Fibroblast of skin of scalp (primary cell): ENCODE data around the gene PAM16.

Experiments
- DNase-seq: peaks from one replicate; pipeline ENCODE4 v3.0.0-alpha.2; 2013

Gene PAM16

GRCh38 chr16:4371357-4372000 is 20.4 kb upstream of the PAM16 start, which contains the start of gene VASN:
Gene VASN (plus strand): TSS chr16:4371848. CDS start chr16:4380878, 9,030 bp downstream.
- DNase-seq: peak; percentile 84

DNA sequence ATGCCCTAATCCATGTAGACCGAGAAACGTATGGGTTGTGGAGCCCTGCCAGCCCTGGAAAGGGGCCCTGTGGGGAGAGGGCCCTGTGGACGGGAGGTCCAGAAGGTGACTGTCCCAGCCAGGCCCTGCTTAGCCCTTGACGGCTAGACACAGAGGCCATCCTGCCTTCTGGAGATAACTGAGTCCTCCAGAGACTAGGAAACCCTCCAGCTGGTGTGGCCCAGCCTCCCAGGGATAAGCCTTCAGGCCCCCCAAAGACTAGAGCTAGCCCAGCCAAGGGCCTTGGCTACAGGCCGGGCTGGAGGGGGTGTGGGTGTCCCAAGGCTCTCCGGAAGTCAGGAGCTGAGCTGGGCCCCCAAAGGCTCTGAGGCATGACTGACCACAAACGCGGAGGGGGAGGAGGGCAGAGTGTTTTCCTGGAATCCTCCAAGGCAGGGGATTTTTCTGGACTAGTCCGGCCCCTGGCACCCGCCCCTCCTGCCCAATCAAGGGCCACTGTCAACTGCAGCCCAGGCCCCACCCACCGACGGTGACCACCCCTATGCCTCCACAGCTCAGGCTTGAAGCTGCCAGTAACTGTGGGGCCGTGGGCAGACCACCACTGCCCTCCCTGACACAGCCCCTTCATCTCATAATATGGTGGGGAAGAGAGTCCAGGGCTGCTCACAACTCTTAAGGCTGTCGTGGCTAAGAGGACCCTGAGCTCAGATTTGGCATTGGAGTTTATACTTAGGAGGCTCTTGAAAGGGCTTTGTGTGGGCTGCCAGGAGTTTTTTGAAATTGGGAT is 19.6 kb upstream of the PAM16 start:
- peak; percentile 77 for DNase-seq

- DNase-seq: no peak
Observed at GRCh38 chr16:4370151-4370550, 19.0 kb upstream of the PAM16 start.

DNA sequence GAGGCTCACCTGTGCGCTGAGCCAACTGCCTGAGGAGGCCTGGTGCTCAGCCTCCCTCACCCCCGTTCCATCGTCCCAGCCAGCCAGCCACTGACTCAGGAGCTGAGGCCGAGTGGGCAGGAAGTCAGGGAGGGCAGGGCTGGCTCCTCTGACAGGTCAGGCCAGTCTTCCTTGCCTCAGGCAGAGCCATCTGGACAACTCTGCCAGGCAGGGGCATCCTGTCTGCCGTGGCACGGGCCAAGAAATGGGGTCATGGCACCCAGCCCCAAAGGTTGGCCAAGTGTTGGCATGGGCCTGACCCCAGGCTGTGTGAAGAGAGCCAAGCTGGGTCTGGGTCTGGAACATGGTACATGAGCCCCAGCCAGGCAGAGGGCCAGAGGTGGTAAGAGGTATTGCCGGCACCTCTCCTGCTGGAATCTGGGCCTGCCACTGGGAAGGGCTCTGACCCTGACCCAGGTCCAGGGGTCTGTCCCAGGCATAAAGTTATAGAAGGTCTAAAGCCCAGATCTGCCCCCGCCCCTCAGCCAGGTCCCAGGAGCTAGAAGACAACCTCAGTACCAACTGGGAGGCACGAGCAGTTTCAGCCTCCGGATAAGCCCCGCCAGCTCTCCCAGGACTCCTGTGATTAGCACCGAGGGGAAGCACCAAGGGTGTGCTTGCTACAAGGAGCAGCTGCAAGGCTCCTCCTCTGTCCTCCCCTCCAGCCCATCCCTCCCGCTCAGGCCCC is 18.0 kb upstream of the PAM16 start:
- DNase-seq: no peak

DNA sequence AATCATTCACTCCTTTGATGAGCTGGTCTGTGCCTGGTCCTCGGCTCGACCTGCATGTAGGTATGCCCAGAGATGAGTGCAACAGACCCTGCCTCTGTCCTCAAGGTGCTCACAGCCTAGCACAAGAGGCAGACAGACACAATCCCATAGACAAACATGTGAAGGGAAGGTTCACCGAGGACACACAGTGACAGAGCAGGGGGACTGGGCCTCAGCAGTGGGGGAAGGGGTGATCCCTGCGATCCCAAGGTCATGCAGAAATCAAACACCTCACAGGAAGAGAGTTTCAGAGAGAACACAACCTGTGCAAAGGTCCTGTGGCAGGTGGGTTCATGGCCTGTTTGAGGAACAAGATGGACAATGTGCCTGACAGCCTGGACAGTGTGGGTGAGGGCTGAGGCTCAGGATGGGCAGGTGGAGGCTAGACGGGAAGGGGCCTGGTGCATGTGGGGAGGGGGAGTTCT is 16.3 kb upstream of the PAM16 start:
- DNase-seq: no peak

GRCh38 chr16:4366016-4366415 is 14.9 kb upstream of the PAM16 start:
- no peak for DNase-seq

GRCh38 chr16:4365615-4366014 is 14.5 kb upstream of the PAM16 start:
- no peak for DNase-seq

DNA sequence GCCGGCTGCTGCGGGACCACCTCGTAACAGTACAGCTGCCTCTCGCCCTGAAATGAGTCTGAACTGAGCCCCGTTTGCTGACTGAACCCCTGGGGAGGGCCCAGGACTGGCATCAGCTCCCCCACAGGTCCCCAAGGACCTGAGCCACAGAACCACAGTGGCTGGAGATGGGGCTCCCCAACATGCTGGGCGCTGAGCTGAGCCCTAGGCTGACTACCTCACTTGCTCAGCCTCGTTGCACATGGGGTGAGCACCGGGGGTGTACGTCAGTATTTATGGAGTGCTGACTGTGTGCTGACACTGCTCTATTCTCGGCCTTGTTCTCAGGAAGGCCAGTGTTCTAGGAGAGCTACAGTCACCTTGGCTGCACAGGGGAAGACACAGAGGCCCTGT is 13.9 kb upstream of the PAM16 start:
- DNase-seq: no peak

- no peak for DNase-seq
Observed at GRCh38 chr16:4364196-4365013, 13.3 kb upstream of the PAM16 start.

DNA sequence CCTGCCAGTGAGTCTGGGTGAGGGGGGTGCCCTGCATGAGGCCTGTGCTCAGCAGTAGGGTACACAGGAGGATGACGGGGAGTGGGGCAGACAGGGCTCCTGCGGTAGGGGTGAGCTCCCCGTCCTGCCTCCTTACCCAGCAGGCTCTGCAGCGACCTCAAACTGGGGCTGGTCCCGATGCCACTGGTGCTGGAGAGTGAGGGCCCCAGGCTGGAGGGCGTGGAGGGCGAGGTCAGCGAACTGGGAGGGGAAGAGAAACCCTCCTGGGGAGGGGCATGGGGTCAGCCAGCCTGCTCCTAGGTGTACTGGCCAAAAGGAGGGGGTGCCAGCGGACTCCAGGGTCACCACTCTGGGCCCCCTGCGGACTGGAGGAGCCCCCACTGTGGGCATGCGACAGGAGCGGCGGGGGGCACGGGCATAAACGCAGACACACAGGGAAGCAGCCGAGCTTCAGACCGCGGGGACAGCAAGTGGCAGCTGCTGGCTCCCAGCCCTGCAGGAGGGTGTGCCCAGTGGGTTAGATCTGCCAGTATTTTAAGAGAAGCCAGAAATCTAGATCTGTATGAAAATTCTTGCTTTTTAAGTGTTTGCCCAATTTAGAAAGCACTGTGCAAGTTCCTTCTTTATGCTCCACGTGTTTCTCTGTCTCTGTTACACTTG is 11.5 kb upstream of the PAM16 start:
- no peak for DNase-seq

GRCh38 chr16:4361944-4362311 is 10.8 kb upstream of the PAM16 start:
- no peak for DNase-seq

DNA sequence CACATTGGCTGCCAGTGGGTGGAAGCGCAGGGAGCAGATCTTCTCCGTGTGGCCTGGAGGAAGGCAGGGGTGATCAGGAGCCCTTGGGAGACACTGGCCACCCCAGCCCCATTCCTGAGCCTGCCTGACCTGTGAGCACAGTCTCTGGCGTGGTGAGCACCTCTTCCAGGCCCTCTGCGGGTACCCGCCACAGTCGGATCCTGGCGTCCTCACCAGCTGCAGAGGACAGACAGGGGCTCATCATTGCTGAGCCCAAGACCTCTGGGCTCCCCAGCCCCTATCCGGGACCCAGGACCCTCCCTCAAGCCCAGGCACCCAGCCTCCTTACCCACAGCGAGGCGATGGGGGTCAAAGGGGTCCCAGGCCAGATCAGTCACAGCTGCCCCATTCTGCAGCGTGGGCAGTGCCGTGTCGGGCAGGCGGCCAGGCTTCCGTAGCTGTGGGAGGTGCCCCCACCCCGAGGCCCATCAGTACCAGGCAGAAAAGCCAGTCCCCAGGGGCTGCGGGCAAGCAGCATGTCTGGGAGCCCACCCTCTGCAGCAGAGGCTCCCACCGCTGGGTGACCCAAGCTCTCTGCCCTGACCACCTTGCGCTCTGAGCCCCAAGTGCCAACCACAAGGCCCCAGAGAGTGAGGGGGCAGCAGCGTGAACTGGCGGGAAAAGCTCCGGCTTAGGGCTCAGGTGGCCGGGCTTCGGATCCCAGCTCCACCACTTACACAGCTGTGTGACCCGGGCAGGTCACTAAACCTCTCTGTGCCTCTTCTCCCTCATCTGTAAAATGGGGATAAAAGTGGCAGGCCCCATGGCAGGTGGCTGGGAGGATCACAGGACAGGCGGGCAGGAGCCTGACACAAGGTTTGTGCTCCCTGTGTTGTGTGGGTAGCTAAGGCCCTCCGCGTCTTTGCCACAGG is 10.2 kb upstream of the PAM16 start:
- DNase-seq: no peak

GRCh38 chr16:4360538-4361021 is 9.5 kb upstream of the PAM16 start:
- peak; percentile 41 for DNase-seq

DNA sequence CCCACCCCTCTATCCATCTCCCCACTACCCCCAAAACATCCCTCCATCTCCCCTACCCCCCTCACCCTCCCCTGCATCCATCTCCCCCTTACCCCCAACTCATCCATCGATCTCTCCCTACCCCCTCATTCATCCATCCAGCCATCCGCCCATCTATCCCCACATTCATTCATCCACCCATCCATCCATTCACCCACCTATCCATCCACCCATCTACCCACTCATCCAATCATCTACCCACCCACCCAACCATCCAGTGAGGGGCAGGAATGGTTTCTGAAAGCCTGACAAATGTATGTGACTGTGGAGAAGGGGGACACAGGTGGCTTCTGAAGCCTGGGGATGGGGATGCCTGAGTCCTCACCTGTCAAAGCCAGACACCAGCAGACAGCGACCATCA is 8.8 kb upstream of the PAM16 start:
- DNase-seq: no peak

GRCh38 chr16:4358831-4359561 is 7.9 kb upstream of the PAM16 start:
- DNase-seq: peak; percentile 46

GRCh38 chr16:4358236-4358635 is 7.1 kb upstream of the PAM16 start:
- no peak for DNase-seq

DNA sequence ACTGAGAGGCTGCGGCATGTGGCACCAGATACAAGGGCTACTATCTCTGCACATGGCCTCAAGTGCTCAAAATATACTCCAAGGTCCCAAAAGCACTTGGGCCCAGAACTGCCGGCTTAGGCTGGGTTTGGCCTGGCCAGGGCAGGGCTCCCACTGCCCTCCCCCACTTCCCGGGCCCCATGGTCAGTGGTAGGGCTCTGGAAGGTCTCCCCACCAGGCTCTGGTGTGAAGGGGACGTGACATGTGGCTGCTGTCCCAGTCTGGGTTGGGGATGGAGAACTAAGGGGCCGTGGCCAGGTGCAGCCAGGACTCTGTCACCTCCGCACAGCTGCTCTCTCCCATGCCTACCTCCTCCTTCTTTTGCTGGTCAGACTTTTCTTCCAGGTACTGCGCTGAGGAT is 5.7 kb upstream of the PAM16 start:
- no peak for DNase-seq

DNA sequence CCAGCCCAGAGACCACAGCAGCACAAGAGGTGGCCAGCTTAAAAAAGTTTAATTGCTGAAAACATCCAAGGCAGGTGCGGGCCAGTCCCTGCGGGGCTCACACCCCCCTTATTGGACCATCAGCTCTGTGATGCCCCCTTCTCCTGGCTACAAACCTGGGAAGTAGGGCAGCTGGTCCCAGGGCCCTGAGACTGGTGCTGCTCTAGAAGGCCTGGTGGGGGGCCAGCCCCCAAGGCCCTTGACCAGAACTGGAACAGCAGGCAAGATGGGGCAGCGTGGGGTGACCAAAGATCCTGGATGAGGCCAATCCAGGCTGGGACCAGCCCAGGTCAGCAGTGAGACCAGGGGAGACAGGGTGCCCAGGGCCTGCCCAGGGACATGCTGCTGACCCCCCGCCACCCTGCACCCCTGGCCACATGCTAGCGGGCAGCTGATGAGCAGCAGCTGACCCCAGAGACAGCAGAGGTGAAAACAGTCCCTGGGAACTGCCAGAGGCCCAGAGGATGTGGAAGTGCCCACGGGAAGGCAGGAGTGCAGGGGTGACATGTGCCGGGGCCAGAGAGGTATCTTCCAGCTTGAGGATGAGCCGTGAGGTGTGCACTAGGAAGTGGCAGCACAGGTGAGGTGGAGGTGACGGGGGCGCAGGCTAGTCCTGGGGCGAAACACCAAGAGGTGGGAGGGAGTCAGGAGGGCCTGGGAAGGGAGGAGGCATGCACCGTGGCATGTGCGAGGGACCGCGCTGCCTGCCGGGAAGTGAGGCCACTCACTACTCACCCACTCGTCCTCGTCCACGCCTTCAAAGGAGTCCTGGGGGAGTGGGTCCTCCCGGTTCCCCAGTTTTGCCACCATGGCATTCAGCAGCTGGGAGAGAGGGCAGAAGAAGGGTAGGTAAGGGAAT is 3.6 kb upstream of the PAM16 start:
- no peak for DNase-seq

DNA sequence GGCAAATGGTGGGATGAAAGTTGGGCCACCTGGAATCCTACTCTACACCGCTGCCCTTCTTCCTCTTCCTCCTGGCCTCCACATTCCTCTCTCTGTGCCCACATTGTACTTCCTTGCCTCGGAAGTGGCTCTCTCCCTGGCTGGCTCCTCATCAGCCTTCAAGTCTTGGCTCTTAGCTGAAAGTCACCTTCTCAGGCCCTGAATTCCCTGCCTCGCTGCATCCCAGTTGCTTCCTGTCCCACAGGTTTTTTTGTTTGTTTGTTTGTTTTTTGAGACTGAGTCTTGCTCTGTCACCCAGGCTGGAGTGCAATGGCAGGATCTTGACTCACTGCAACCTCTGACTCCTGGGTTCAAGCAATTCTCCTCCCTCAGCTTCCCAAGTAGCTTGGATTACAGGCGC is 2.6 kb upstream of the PAM16 start:
- DNase-seq: no peak
